Stomach (tissue), 9 donors: ENCODE measurements around the gene DZIP3. TPM values are rescaled to one million over a fixed set of nuclear protein-coding genes. Genes with fewer than 3 reads are reported as not detected.

ENCODE experiments used
- DNase-seq, 2 donors: peaks; one replicate each; pipeline versions ENCODE4 v3.0.0 to v3.0.0-alpha.2; 2013 to 2019
- H3K27ac ChIP-seq, 5 donors: fragments of 200-600 bp in 4 of 5; sonication (generic) in 4 of 5; one replicate each; pipeline ENCODE4 v1.5.1; 2013 to 2019; ENCODE audit warnings: mild to moderate bottlenecking in 1 of 5, moderate library complexity in 1 of 5
- H3K27me3 ChIP-seq, 3 donors: fragments of 200-600 bp; sonication (generic); one replicate each; pipeline ENCODE4 v1.5.1; 2017 to 2019; ENCODE audit warnings: mixed run types in 1 of 3
- H3K36me3 ChIP-seq, 4 donors: fragments of 200-600 bp; sonication (generic); 1 replicate in 3 of 4; 2 replicates in 1 of 4; pipeline ENCODE4 v1.5.1; 2016 to 2019
- H3K4me1 ChIP-seq, 4 donors: fragments of 200-600 bp; sonication (generic); one replicate each; pipeline ENCODE4 v1.5.1; 2016 to 2019
- H3K4me3 ChIP-seq, 4 donors: fragments of 200-600 bp; sonication (generic) in 3 of 4; one replicate each; pipeline ENCODE4 v1.5.1; 2016 to 2019; ENCODE audit warnings: mild to moderate bottlenecking in 1 of 4
- H3K9me3 ChIP-seq, 4 donors: fragments of 200-600 bp; sonication (generic); one replicate each; pipeline ENCODE4 v1.5.1; 2016 to 2019
- CTCF ChIP-seq, 7 experiments: fragments of 450-650 bp in 4 of 7; fragments of 200-600 bp in 3 of 7; sonication (generic) in 3 of 7; IDR thresholded peaks; one replicate each; pipeline ENCODE4 v1.5.1; 2016 to 2019; ENCODE audit warnings: antibody characterized with exemption in 7 of 7, control low read depth in 2 of 7, mild to moderate bottlenecking in 1 of 7
- EP300 ChIP-seq: sonication (generic); formaldehyde crosslinking; IDR thresholded peaks from one replicate; pipeline ENCODE4 v1.6.1; 2017; ENCODE audit warnings: antibody characterized with exemption
- POLR2A ChIP-seq, 4 donors: fragments of 450-650 bp; IDR thresholded peaks; one replicate each; pipeline ENCODE4 v1.6.1; 2016; ENCODE audit warnings: antibody characterized with exemption in 4 of 4, control low read depth in 2 of 4, mild to moderate bottlenecking in 1 of 4, moderate library complexity in 1 of 4
- POLR2AphosphoS5 ChIP-seq, 3 donors: sonication (generic); formaldehyde crosslinking; IDR thresholded peaks; one replicate each; pipeline ENCODE4 v1.6.1; 2016; ENCODE audit warnings: antibody characterized with exemption in 3 of 3
- WGBS, 5 donors: extraction: QIAGEN DNeasy Blood & Tissue Kit in 3 of 5; methylation state at CpG; one replicate each; pipeline versions ENCODE4 v1.1.5 to v1.1.7; 2013 to 2018; 5-methylcytosine and 5-hydroxymethylcytosine counted together
- intact Hi-C: fragments of 100-400 bp; cut with DNase I; formaldehyde crosslinking; loops from one replicate; pipeline ENCODE4 v1.15.1; 2023; ENCODE audit warnings: low total_unique reads
- polyA plus RNA-seq, 3 donors: library from polyadenylated mRNA; stranded (reverse); fragments of 200-250 nt; gene quantifications; one replicate each; pipeline ENCODE4 v1.2.3, GENCODE V29; 2013
- total RNA-seq, 5 donors: library from RNA; depleted of rRNA; stranded (reverse); fragments of >200 nt; gene quantifications; one replicate each; pipeline versions ENCODE4 v1.1.0 to v1.2.3, GENCODE V29; 2014 to 2016
- donor health status: healthy with polysubstance abuse.
- donor health status: Bipolar disorder and iron deficiency.
- donor health status: healthy.

The DZIP3 gene
- total and polyA plus RNA-seq, 8 donors: 1.2 to 28.6 (median 4.2) TPM

GRCh38 chr3:108599677-108600409 is 10.3 kb downstream of the DZIP3 start:
- 64 to 100% (median 85%) methylated on average over 1 of the region's 1 CpG for WGBS, 5 donors
- no peak for DNase-seq
- peaks cover 0 to 6% (median 5%) of the 10 kb centered on the region in 4 donors for H3K4me1 ChIP-seq
- H3K27ac ChIP-seq: no peak overlapping the region
- TF ChIP-seq POLR2A (IDR thresholded peaks at IDR 0.05) (no peak), POLR2AphosphoS5 (IDR thresholded peaks at IDR 0.05) (no peak), EP300 (no peak), CTCF (IDR thresholded peaks at IDR 0.05) (no peak)
- no peaks in the 10 kb centered on the region for H3K36me3 ChIP-seq
- H3K27me3 ChIP-seq: no peaks in the 10 kb centered on the region
- no peak overlapping the region for H3K4me3 ChIP-seq
- intact Hi-C loops: no loop called here
- H3K9me3 ChIP-seq: no peaks in the 10 kb centered on the region

GRCh38 chr3:108602249-108602934 is 12.9 kb downstream of the DZIP3 start:
- Histone ChIP-seq H3K27me3 (no peaks in the 10 kb centered on the region), H3K36me3 (no peaks in the 10 kb centered on the region), H3K4me3 (no peak overlapping the region), H3K4me1 (peaks cover 0 to 6% (median 5%) of the 10 kb centered on the region in 4 donors), H3K9me3 (no peaks in the 10 kb centered on the region), H3K27ac (peak overlapping the region in 1 of 5 donors; percentile 45)
- 61 to 84% (median 69%) methylated on average over 5 of the region's 5 CpGs for WGBS, 5 donors
- no peak for TF ChIP-seq CTCF (IDR thresholded peaks at IDR 0.05)
- no peak for TF ChIP-seq POLR2AphosphoS5 (IDR thresholded peaks at IDR 0.05)
- no peak for TF ChIP-seq POLR2A (IDR thresholded peaks at IDR 0.05)
- TF ChIP-seq EP300: no peak
- peak in 1 of 2 donors; percentile 76 for DNase-seq
- intact Hi-C loops: no loop called here

GRCh38 chr3:108602935-108603294 is 13.4 kb downstream of the DZIP3 start:
- no peak for TF ChIP-seq EP300
- TF ChIP-seq POLR2AphosphoS5 (IDR thresholded peaks at IDR 0.05): no peak
- TF ChIP-seq POLR2A (IDR thresholded peaks at IDR 0.05): no peak
- no peak for TF ChIP-seq CTCF (IDR thresholded peaks at IDR 0.05)
- Histone ChIP-seq H3K9me3 (no peaks in the 10 kb centered on the region), H3K27me3 (no peaks in the 10 kb centered on the region), H3K27ac (peak overlapping the region in 1 of 5 donors; percentile 45), H3K4me1 (peaks cover 0 to 6% (median 5%) of the 10 kb centered on the region in 4 donors), H3K36me3 (no peaks in the 10 kb centered on the region), H3K4me3 (no peak overlapping the region)
- DNase-seq: no peak
- intact Hi-C loops: no loop called here
- WGBS, 5 donors: 72 to 89% (median 82%) methylated on average over 2 of the region's 2 CpGs

GRCh38 chr3:108603691-108604090 is 14.2 kb downstream of the DZIP3 start:
- DNase-seq: peak in 1 of 2 donors; percentile 40
- intact Hi-C loops: no loop called here
- no peak overlapping the region for H3K4me3 ChIP-seq
- no peak overlapping the region for H3K27ac ChIP-seq
- TF ChIP-seq EP300: no peak
- no peak for TF ChIP-seq POLR2AphosphoS5 (IDR thresholded peaks at IDR 0.05)
- TF ChIP-seq CTCF (IDR thresholded peaks at IDR 0.05): no peak
- no peak for TF ChIP-seq POLR2A (IDR thresholded peaks at IDR 0.05)
- no peaks in the 10 kb centered on the region for H3K9me3 ChIP-seq
- H3K36me3 ChIP-seq: peaks cover 0 to 3% (median under 1%) of the 10 kb centered on the region in 4 donors
- peaks cover 0 to 5% (median 2%) of the 10 kb centered on the region in 4 donors for H3K4me1 ChIP-seq
- H3K27me3 ChIP-seq: no peaks in the 10 kb centered on the region
